ENCODE results near the gene CPTP.

- no peak for TF ChIP-seq CTCF (IDR thresholded peaks at IDR 0.05; ENCODE audit: low read depth, low read length, missing input control)
- no peak for TF ChIP-seq RAD21 (IDR thresholded peaks at IDR 0.05)
- TF ChIP-seq SP1 (IDR thresholded peaks at IDR 0.05): no peak
- no peak for TF ChIP-seq REST (IDR thresholded peaks at IDR 0.05)
- no peak for TF ChIP-seq MAX (IDR thresholded peaks at IDR 0.05)
- TF ChIP-seq YY1 (IDR thresholded peaks at IDR 0.05): no peak
- TF ChIP-seq HNF4A (conservative IDR thresholded peaks at IDR 0.05): no peak
These were observed 31.7 kb downstream of the CPTP start for GRCh38 chr1:1356166-1356795.
